ENCODE measurements around the gene BTNL9. TPM values are rescaled to one million over a fixed set of nuclear protein-coding genes. Genes with fewer than 3 reads are reported as not detected.

BTNL9 gene
- total and polyA plus RNA-seq, 9 of the 15 experiments (the other 6 are each of a cell fraction or from before 2014, with no cell fraction given) = 3.7 to 86.7 (median 29.4) TPM

DNA sequence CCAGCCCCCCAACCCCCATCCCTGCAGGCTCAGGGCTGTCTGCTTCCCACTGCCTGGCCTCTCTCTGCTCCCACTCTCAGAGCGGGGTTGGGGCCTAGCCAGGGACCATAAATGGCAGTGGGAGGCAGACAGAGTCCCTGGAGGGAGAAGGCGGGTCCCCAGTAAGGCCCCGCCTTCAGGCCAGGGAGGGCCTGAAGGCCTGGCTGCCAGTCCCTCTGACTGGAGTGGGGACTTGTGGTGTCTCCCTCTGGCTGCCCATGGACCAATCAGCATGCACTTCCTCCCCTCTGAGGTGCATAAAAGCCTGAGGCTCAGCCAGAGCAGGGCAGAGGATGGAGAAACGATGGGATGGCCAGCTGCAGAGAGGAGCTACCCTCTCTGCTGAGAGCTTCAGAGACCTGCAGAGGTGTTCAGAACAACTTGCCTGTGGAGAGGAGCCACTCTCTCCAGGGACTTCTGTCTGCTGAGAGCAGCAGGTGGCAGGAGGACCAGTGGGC, 2.7 kb upstream of the BTNL9 start (continued):
- TF ChIP-seq, protein P1, sequence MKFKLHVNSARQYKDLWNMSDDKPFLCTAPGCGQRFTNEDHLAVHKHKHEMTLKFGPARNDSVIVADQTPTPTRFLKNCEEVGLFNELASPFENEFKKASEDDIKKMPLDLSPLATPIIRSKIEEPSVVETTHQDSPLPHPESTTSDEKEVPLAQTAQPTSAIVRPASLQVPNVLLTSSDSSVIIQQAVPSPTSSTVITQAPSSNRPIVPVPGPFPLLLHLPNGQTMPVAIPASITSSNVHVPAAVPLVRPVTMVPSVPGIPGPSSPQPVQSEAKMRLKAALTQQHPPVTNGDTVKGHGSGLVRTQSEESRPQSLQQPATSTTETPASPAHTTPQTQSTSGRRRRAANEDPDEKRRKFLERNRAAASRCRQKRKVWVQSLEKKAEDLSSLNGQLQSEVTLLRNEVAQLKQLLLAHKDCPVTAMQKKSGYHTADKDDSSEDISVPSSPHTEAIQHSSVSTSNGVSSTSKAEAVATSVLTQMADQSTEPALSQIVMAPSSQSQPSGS (CRISPR knock-in tag; IDR thresholded peaks at IDR 0.05) = no peak
- TF ChIP-seq, protein P2, sequence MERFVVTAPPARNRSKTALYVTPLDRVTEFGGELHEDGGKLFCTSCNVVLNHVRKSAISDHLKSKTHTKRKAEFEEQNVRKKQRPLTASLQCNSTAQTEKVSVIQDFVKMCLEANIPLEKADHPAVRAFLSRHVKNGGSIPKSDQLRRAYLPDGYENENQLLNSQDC (CRISPR knock-in tag; IDR thresholded peaks at IDR 0.05) = no peak
- TF ChIP-seq NR2F6 (CRISPR knock-in tag; IDR thresholded peaks at IDR 0.05) (no peak), DACH1 (IDR thresholded peaks at IDR 0.05; ENCODE audit: partially characterized antibody) (no peak), BDP1 (IDR thresholded peaks at IDR 0.05; ENCODE audit: insufficient read depth, insufficient read length) (no peak), ETV1 (tag; conservative IDR thresholded peaks at IDR 0.05; ENCODE audit: low read depth) (no peak), TRIM24 (IDR thresholded peaks at IDR 0.05) (no peak), JUN (IDR thresholded peaks at IDR 0.05; ENCODE audit: borderline replicate concordance, low read depth, low read length) (no peak), JUN (CRISPR knock-in tag; IDR thresholded peaks at IDR 0.05; ENCODE audit: borderline replicate concordance) (no peak), TAL1 (IDR thresholded peaks at IDR 0.05) (no peak), SPI1 (IDR thresholded peaks at IDR 0.05; ENCODE audit: borderline replicate concordance, low read depth, low read length) (peak; percentile 79; the same call in 1 of the 2 replicates), EHMT2 (IDR thresholded peaks at IDR 0.05) (no peak), TEAD4 (IDR thresholded peaks at IDR 0.05; ENCODE audit: low read length) (no peak), TEAD4 (CRISPR knock-in tag; IDR thresholded peaks at IDR 0.05; ENCODE audit: borderline replicate concordance) (no peak), ZNF316 (IDR thresholded peaks at IDR 0.05) (peak; percentile 12; the same call in 1 of the 2 replicates), ARID2 (IDR thresholded peaks at IDR 0.05) (no peak), PTRF (tag; IDR thresholded peaks at IDR 0.05) (no peak), SRSF9 (IDR thresholded peaks at IDR 0.05; ENCODE audit: borderline replicate concordance, low read depth, low read length) (no peak), FOS (IDR thresholded peaks at IDR 0.05; ENCODE audit: extremely low read depth, insufficient read length) (peak; percentile 7), NR4A1 (CRISPR knock-in tag; IDR thresholded peaks at IDR 0.05) (no peak), NR4A1 (tag; IDR thresholded peaks at IDR 0.05) (no peak), RBBP5 (IDR thresholded peaks at IDR 0.05; ENCODE audit: borderline replicate concordance, insufficient read depth, low read length, poor library complexity, severe bottlenecking) (no peak)
- TF ChIP-seq, protein P3, sequence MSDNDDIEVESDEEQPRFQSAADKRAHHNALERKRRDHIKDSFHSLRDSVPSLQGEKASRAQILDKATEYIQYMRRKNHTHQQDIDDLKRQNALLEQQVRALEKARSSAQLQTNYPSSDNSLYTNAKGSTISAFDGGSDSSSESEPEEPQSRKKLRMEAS (CRISPR knock-in tag; IDR thresholded peaks at IDR 0.05) = no peak
- TF ChIP-seq, protein P4, sequence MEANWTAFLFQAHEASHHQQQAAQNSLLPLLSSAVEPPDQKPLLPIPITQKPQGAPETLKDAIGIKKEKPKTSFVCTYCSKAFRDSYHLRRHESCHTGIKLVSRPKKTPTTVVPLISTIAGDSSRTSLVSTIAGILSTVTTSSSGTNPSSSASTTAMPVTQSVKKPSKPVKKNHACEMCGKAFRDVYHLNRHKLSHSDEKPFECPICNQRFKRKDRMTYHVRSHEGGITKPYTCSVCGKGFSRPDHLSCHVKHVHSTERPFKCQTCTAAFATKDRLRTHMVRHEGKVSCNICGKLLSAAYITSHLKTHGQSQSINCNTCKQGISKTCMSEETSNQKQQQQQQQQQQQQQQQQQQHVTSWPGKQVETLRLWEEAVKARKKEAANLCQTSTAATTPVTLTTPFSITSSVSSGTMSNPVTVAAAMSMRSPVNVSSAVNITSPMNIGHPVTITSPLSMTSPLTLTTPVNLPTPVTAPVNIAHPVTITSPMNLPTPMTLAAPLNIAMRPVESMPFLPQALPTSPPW (CRISPR knock-in tag; IDR thresholded peaks at IDR 0.05) = no peak
- TF ChIP-seq, protein P5, sequence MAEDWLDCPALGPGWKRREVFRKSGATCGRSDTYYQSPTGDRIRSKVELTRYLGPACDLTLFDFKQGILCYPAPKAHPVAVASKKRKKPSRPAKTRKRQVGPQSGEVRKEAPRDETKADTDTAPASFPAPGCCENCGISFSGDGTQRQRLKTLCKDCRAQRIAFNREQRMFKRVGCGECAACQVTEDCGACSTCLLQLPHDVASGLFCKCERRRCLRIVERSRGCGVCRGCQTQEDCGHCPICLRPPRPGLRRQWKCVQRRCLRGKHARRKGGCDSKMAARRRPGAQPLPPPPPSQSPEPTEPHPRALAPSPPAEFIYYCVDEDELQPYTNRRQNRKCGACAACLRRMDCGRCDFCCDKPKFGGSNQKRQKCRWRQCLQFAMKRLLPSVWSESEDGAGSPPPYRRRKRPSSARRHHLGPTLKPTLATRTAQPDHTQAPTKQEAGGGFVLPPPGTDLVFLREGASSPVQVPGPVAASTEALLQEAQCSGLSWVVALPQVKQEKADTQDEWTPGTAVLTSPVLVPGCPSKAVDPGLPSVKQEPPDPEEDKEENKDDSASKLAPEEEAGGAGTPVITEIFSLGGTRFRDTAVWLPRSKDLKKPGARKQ (CRISPR knock-in tag; IDR thresholded peaks at IDR 0.05) = no peak
